ENCODE measurements around the gene THADA. TPM values are rescaled to one million over a fixed set of nuclear protein-coding genes. Genes with fewer than 3 reads are reported as not detected.

The THADA gene
- polyA plus RNA-seq, 1 experiment: 21.6 TPM

GRCh38 chr2:43542285-43542933, 53.4 kb downstream of the THADA start:
- Histone ChIP-seq H3K27me3 (ENCODE audit: control insufficient read depth, insufficient read depth, low read length) (no peaks in the 10 kb centered on the region), H3K36me3 (ENCODE audit: control insufficient read depth, insufficient read depth, low read length) (no peaks in the 10 kb centered on the region), H3K4me3 (ENCODE audit: low read depth, low read length) (no peak overlapping the region)
- TF ChIP-seq CTCF (IDR thresholded peaks at IDR 0.05; ENCODE audit: insufficient read depth, low read depth, low read length): peak; percentile 34
- CTCF ChIA-PET: interaction anchor here (0.6 to 3.5 kb wide), 19 partner anchors 9 to 883 kb away, joined by 3 to 22 read pairs (median 4); no protein-coding TSS in a partner anchor
- POLR2A ChIA-PET: no interaction called here
- DNase-seq (ENCODE audit: low read depth): no peak

GRCh38 chr2:43541165-43541564, 54.7 kb downstream of the THADA start:
- ChIA-PET POLR2A (interaction anchor here (0.7 kb wide), 3 partner anchors 57 to 1489 kb away, joined by 3 to 4 read pairs (median 4); no protein-coding TSS in a partner anchor), CTCF (interaction anchor here (0.6 to 3.5 kb wide), 24 partner anchors 12 to 713 kb away, joined by 3 to 22 read pairs (median 4); no protein-coding TSS in a partner anchor)
- DNase-seq (ENCODE audit: low read depth): no peak
- Histone ChIP-seq H3K27me3 (ENCODE audit: control insufficient read depth, insufficient read depth, low read length) (no peaks in the 10 kb centered on the region), H3K4me3 (ENCODE audit: low read depth, low read length) (no peak overlapping the region), H3K36me3 (ENCODE audit: control insufficient read depth, insufficient read depth, low read length) (no peaks in the 10 kb centered on the region)
- no peak for TF ChIP-seq CTCF (IDR thresholded peaks at IDR 0.05; ENCODE audit: insufficient read depth, low read depth, low read length)

- DNase-seq (ENCODE audit: low read depth): peak; percentile 97
- Histone ChIP-seq H3K4me3 (ENCODE audit: low read depth, low read length) (no peak overlapping the region), H3K36me3 (ENCODE audit: control insufficient read depth, insufficient read depth, low read length) (no peaks in the 10 kb centered on the region), H3K27me3 (ENCODE audit: control insufficient read depth, insufficient read depth, low read length) (no peaks in the 10 kb centered on the region)
- POLR2A ChIA-PET: interaction anchor here (0.5 to 0.8 kb wide), 2 partner anchors 313 to 372 kb away, joined by 3 read pairs; no protein-coding TSS in a partner anchor
- CTCF ChIA-PET: interaction anchor here (0.5 to 3.5 kb wide), 10 partner anchors 11 to 712 kb away, joined by 3 to 22 read pairs (median 5); no protein-coding TSS in a partner anchor
- TF ChIP-seq CTCF (IDR thresholded peaks at IDR 0.05; ENCODE audit: insufficient read depth, low read depth, low read length): no peak
These were observed 55.6 kb downstream of the THADA start for GRCh38 chr2:43540021-43540779.

GRCh38 chr2:43539436-43539835, 56.4 kb downstream of the THADA start:
- no peak for DNase-seq (ENCODE audit: low read depth)
- Histone ChIP-seq H3K27me3 (ENCODE audit: control insufficient read depth, insufficient read depth, low read length) (no peaks in the 10 kb centered on the region), H3K4me3 (ENCODE audit: low read depth, low read length) (no peak overlapping the region), H3K36me3 (ENCODE audit: control insufficient read depth, insufficient read depth, low read length) (no peaks in the 10 kb centered on the region)
- ChIA-PET POLR2A (no interaction called here), CTCF (interaction anchor here (0.5 to 3.5 kb wide), 5 partner anchors 38 to 1616 kb away, joined by 3 to 22 read pairs (median 10); no protein-coding TSS in a partner anchor)
- TF ChIP-seq CTCF (IDR thresholded peaks at IDR 0.05; ENCODE audit: insufficient read depth, low read depth, low read length): no peak

Data from BJ (cell line).